BLaER1 treated with 17β-estradiol and CSF1 and Interleukin-3, amounts not matched to agents 10 nM and 100 nM (cell line): ENCODE measurements around the gene ACCS.

Experiments
- H3K27ac ChIP-seq, 11 experiments: shearing (Covaris generic); formaldehyde crosslinking; 2 replicates each; pipeline ENCODE4 v1.8.1; 2022
- H3K27me3 ChIP-seq, 11 experiments: shearing (Covaris generic); formaldehyde crosslinking; 2 replicates each; pipeline ENCODE4 v1.8.1; 2022
- H3K36me3 ChIP-seq, 11 experiments: shearing (Covaris generic); formaldehyde crosslinking; 2 replicates each; pipeline ENCODE4 v1.8.1; 2022
- H3K4me1 ChIP-seq, 10 experiments: shearing (Covaris generic); formaldehyde crosslinking; 2 replicates each; pipeline ENCODE4 v1.8.1; 2022
- H3K4me2 ChIP-seq, 11 experiments: shearing (Covaris generic); formaldehyde crosslinking; 2 replicates each; pipeline ENCODE4 v1.8.1; 2022
- H3K4me3 ChIP-seq, 10 experiments: shearing (Covaris generic); formaldehyde crosslinking; 2 replicates each; pipeline ENCODE4 v1.8.1; 2022
- H3K9ac ChIP-seq, 11 experiments: shearing (Covaris generic); formaldehyde crosslinking; 2 replicates each; pipeline ENCODE4 v1.8.1; 2022
- H3K9me3 ChIP-seq, 11 experiments: shearing (Covaris generic); formaldehyde crosslinking; replicated peaks in 1 of 11; 2 replicates each; pipeline ENCODE4 v1.8.1; 2022
- H4K20me1 ChIP-seq, 11 experiments: shearing (Covaris generic); formaldehyde crosslinking; 2 replicates each; pipeline ENCODE4 v1.8.1; 2022
- Cebpa-rat ChIP-seq, 11 experiments: shearing (Covaris generic); IDR thresholded peaks; 2 replicates each; pipeline ENCODE4 v1.8.1; 2022

ACCS gene

GRCh38 chr11:44036811-44037657, 29.0 kb upstream of the ACCS start:
- TF ChIP-seq Cebpa-rat (IDR thresholded peaks at IDR 0.05), result no peak
- H3K27ac ChIP-seq, result no peak overlapping the region
- no peak overlapping the region for H3K9ac ChIP-seq
- H3K36me3 ChIP-seq, result no peaks in the 10 kb centered on the region
- no peak overlapping the region for H3K4me2 ChIP-seq
- no peaks in the 10 kb centered on the region for H3K27me3 ChIP-seq
- H3K4me3 ChIP-seq, result no peak overlapping the region
- no peaks in the 10 kb centered on the region for H4K20me1 ChIP-seq
- H3K9me3 ChIP-seq, result peaks cover 14 to 18% (median 15%) of the 10 kb centered on the region in 11 experiments
- no peaks in the 10 kb centered on the region for H3K4me1 ChIP-seq

GRCh38 chr11:44037658-44037998, 28.4 kb upstream of the ACCS start:
- H3K27ac ChIP-seq, result no peak overlapping the region
- no peaks in the 10 kb centered on the region for H4K20me1 ChIP-seq
- no peak overlapping the region for H3K4me3 ChIP-seq
- H3K36me3 ChIP-seq, result no peaks in the 10 kb centered on the region
- no peak for TF ChIP-seq Cebpa-rat (IDR thresholded peaks at IDR 0.05)
- no peak overlapping the region for H3K4me2 ChIP-seq
- H3K9ac ChIP-seq, result no peak overlapping the region
- no peaks in the 10 kb centered on the region for H3K27me3 ChIP-seq
- H3K9me3 ChIP-seq, result peaks cover 14 to 18% (median 15%) of the 10 kb centered on the region in 11 experiments
- no peaks in the 10 kb centered on the region for H3K4me1 ChIP-seq

DNA sequence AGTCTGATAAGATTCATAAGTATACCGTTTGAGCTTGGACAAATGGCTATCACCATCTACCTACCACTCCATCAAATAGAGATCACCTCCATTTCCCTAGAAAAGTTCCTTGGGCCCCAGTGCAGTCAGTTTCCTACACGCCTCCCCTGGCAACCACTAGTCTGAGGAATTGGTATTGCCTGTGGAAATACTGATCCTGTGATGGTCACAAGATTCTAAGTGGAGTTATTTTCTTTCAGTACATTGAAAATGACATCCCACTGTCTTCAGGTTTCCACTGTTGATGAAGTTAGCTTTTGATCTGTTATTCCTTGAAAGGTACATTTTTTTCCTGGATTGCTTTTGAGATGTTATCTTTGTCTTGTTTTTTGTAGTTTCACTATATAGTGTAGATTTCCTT, 22.9 kb upstream of the ACCS start:
- no peak overlapping the region for H3K4me3 ChIP-seq
- no peak for TF ChIP-seq Cebpa-rat (IDR thresholded peaks at IDR 0.05)
- peaks cover 14 to 18% (median 15%) of the 10 kb centered on the region in 11 experiments for H3K9me3 ChIP-seq
- H3K27ac ChIP-seq, result no peak overlapping the region
- H3K4me1 ChIP-seq, result no peaks in the 10 kb centered on the region
- H3K36me3 ChIP-seq, result no peaks in the 10 kb centered on the region
- H4K20me1 ChIP-seq, result no peaks in the 10 kb centered on the region
- no peak overlapping the region for H3K4me2 ChIP-seq
- H3K9ac ChIP-seq, result no peak overlapping the region
- no peaks in the 10 kb centered on the region for H3K27me3 ChIP-seq

DNA sequence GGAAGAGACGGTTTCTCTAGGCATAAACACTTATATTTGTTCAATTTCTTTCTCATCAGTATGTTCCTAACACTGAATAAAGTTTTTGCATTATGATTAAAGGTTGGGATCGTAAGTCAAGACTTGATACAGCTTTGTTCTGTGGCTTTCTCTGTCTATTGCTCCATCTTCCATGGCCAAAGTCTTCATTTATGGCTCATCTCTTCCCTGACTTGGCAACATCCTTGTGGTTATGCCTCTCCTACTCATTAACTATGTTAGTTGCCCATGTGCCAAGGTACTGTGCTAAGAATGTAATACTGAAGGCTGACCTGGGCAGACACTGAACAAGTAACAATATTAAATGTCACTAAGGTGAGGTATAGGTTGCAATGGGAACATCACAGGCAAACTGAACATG, 19.9 kb upstream of the ACCS start:
- Histone ChIP-seq H3K4me2 (no peak overlapping the region), H3K4me3 (no peak overlapping the region), H3K9me3 (peaks cover 4 to 6% (median 5%) of the 10 kb centered on the region in 11 experiments; a peak in 21 of 22 replicates), H3K9ac (no peak overlapping the region), H3K4me1 (no peaks in the 10 kb centered on the region), H3K27ac (no peak overlapping the region), H3K27me3 (no peaks in the 10 kb centered on the region), H3K36me3 (no peaks in the 10 kb centered on the region), H4K20me1 (no peaks in the 10 kb centered on the region)
- TF ChIP-seq Cebpa-rat (IDR thresholded peaks at IDR 0.05), result no peak

GRCh38 chr11:44047298-44047697, 18.8 kb upstream of the ACCS start:
- Histone ChIP-seq H3K9me3 (no peaks in the 10 kb centered on the region), H3K4me2 (no peak overlapping the region), H3K27me3 (no peaks in the 10 kb centered on the region), H3K4me3 (no peak overlapping the region), H3K27ac (no peak overlapping the region), H3K4me1 (no peaks in the 10 kb centered on the region), H3K36me3 (no peaks in the 10 kb centered on the region), H3K9ac (no peak overlapping the region), H4K20me1 (no peaks in the 10 kb centered on the region)
- TF ChIP-seq Cebpa-rat (IDR thresholded peaks at IDR 0.05), result no peak

- no peaks in the 10 kb centered on the region for H3K36me3 ChIP-seq
- H4K20me1 ChIP-seq, result no peaks in the 10 kb centered on the region
- TF ChIP-seq Cebpa-rat (IDR thresholded peaks at IDR 0.05), result no peak
- H3K27me3 ChIP-seq, result no peaks in the 10 kb centered on the region
- H3K4me3 ChIP-seq, result no peak within 1 kb of the TSS
- H3K4me1 ChIP-seq, result peaks cover 0 to 3% (median 0%) of the 10 kb centered on the region in 10 experiments; a peak in 3 of 20 replicates
- no peak within 1 kb of the TSS for H3K4me2 ChIP-seq
- no peak within 1 kb of the TSS for H3K9ac ChIP-seq
- no peak within 1 kb of the TSS for H3K27ac ChIP-seq
- H3K9me3 ChIP-seq, result no peaks in the 10 kb centered on the region
These were observed 18.1 kb upstream of the ACCS start, which contains the start of gene ACCSL for GRCh38 chr11:44047931-44048431. TSS of gene ACCSL (plus strand) at chr11:44047981. CDS start at chr11:44048037, 56 bp downstream.

DNA sequence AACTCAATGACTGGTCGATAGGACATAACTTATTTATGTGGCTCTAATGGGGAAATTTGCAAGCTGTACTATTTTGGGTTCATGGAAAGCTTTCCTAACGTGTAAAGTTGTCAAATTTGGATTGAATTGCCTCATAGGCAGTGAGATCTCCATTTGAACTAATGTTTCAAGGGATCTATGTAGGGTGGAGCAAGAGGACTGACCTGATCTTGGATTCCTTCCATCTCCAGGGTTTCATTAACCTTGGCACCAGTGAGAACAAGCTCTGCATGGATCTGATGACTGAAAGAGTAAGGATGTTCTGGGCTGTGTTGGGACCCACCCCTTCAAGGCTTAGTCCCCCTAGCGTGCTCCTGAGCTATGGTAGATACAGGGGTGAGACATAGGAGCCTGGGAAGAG, 16.2 kb upstream of the ACCS start:
- Histone ChIP-seq H3K27ac (no peak overlapping the region), H3K27me3 (no peaks in the 10 kb centered on the region), H3K9ac (no peak overlapping the region), H3K4me1 (peaks cover 0 to 5% (median 0%) of the 10 kb centered on the region in 10 experiments; a peak in 3 of 20 replicates), H3K36me3 (no peaks in the 10 kb centered on the region), H3K9me3 (no peaks in the 10 kb centered on the region), H4K20me1 (no peaks in the 10 kb centered on the region), H3K4me3 (no peak overlapping the region), H3K4me2 (no peak overlapping the region)
- no peak for TF ChIP-seq Cebpa-rat (IDR thresholded peaks at IDR 0.05)

DNA sequence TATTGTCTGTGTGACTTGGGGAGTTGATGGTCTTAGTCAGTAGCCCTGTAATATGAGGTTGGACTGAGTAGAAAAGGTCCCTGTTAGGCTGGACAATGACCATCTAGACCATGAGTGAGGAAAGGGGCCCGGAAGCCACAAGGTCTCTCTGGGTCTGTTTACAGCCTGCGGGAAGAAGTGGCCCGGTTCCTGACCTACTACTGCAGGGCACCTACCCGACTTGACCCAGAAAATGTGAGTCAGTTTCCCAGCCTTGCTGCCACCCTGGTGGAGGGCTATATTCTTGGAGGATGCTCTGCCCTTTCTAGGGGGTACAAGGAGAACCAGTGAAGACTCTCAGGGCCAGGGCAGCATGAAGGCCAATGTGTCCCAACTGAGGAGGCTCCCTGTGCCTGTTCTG, 14.9 kb upstream of the ACCS start:
- Histone ChIP-seq H3K4me1 (peaks cover 0 to 5% (median 0%) of the 10 kb centered on the region in 10 experiments; a peak in 3 of 20 replicates), H3K27ac (no peak overlapping the region), H3K27me3 (no peaks in the 10 kb centered on the region), H3K4me2 (no peak overlapping the region), H3K36me3 (no peaks in the 10 kb centered on the region), H3K4me3 (no peak overlapping the region), H4K20me1 (no peaks in the 10 kb centered on the region), H3K9me3 (no peaks in the 10 kb centered on the region), H3K9ac (no peak overlapping the region)
- TF ChIP-seq Cebpa-rat (IDR thresholded peaks at IDR 0.05), result no peak

DNA sequence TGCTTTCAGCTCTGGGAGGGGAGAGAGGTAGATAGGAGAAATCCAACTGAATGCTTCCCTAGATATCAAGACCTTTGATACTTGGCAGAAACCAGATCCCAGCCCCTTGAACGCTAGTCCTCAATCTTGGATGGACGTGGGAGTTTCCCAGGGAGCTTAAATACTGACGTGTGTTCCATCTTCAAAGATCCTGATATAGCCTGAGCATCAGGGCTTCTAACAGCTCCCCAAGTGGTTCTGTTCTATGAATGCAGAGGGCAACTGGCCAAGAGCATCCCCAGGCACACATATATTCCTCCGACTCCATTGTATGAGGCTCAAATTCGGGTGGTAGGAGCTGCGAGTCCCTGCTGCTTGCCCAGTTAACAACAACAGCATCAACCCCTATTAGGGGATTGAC, 8.7 kb upstream of the ACCS start:
- peaks cover 0 to 5% (median 0%) of the 10 kb centered on the region in 10 experiments; a peak in 3 of 20 replicates for H3K4me1 ChIP-seq
- H3K27me3 ChIP-seq, result no peaks in the 10 kb centered on the region
- no peak overlapping the region for H3K9ac ChIP-seq
- TF ChIP-seq Cebpa-rat (IDR thresholded peaks at IDR 0.05), result no peak
- no peaks in the 10 kb centered on the region for H3K36me3 ChIP-seq
- H4K20me1 ChIP-seq, result no peaks in the 10 kb centered on the region
- H3K27ac ChIP-seq, result no peak overlapping the region
- H3K9me3 ChIP-seq, result no peaks in the 10 kb centered on the region
- no peak overlapping the region for H3K4me2 ChIP-seq
- H3K4me3 ChIP-seq, result no peak overlapping the region

- H3K36me3 ChIP-seq, result no peaks in the 10 kb centered on the region
- no peaks in the 10 kb centered on the region for H4K20me1 ChIP-seq
- no peaks in the 10 kb centered on the region for H3K9me3 ChIP-seq
- no peaks in the 10 kb centered on the region for H3K4me1 ChIP-seq
- H3K27ac ChIP-seq, result no peak overlapping the region
- no peak overlapping the region for H3K4me3 ChIP-seq
- TF ChIP-seq Cebpa-rat (IDR thresholded peaks at IDR 0.05), result no peak
- H3K9ac ChIP-seq, result no peak overlapping the region
- H3K27me3 ChIP-seq, result no peaks in the 10 kb centered on the region
- H3K4me2 ChIP-seq, result no peak overlapping the region
These were observed 7.8 kb upstream of the ACCS start for GRCh38 chr11:44058275-44058674.
